Fibroblast of lung (primary cell): ENCODE data around the gene CAPN9.

Source experiments
- EZH2 ChIP-seq: IDR thresholded peaks from 2 replicates; pipeline ENCODE4 v1.5.1; 2012; ENCODE audit warnings: low read length, control low read depth, mild to moderate bottlenecking; ENCODE audit errors: missing control alignments
- TF ChIP-seq, protein P1 (sequence below), 2 donors: IDR thresholded peaks in 1 of 2; conservative IDR thresholded peaks in 1 of 2; 1 replicate in 1 of 2; 2 replicates in 1 of 2; pipeline ENCODE4 v1.5.1; 2011 to 2012; ENCODE audit warnings: low read length in 2 of 2, control low read depth in 1 of 2, inconsistent platforms in 1 of 2, low read depth in 1 of 2, mild to moderate bottlenecking in 1 of 2

GRCh38 chr1:230763927-230764591 is 16.9 kb downstream of the CAPN9 start:
- TF ChIP-seq, protein P1, sequence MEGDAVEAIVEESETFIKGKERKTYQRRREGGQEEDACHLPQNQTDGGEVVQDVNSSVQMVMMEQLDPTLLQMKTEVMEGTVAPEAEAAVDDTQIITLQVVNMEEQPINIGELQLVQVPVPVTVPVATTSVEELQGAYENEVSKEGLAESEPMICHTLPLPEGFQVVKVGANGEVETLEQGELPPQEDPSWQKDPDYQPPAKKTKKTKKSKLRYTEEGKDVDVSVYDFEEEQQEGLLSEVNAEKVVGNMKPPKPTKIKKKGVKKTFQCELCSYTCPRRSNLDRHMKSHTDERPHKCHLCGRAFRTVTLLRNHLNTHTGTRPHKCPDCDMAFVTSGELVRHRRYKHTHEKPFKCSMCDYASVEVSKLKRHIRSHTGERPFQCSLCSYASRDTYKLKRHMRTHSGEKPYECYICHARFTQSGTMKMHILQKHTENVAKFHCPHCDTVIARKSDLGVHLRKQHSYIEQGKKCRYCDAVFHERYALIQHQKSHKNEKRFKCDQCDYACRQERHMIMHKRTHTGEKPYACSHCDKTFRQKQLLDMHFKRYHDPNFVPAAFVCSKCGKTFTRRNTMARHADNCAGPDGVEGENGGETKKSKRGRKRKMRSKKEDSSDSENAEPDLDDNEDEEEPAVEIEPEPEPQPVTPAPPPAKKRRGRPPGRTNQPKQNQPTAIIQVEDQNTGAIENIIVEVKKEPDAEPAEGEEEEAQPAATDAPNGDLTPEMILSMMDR (conservative IDR thresholded peaks at IDR 0.05 in 1 of 2, IDR thresholded peaks at IDR 0.05 in 1 of 2; ENCODE audit: low read depth in 1 of 2, low read length in 2 of 2), result no peak
- no peak for TF ChIP-seq EZH2
